SJCRH30 (cell line): ENCODE measurements around the gene RAPGEF3. TPM values are rescaled to one million over a fixed set of nuclear protein-coding genes. Genes with fewer than 3 reads are reported as not detected.

ENCODE experiments used
- DNase-seq, 2 experiments: peaks; one replicate each; pipeline ENCODE4 v3.0.0-alpha.2; 2015 to 2020
- H3K27ac ChIP-seq: fragments of 250-450 bp; sonication (Bioruptor Pico); 2 replicates; pipeline ENCODE4 v1.5.1; 2020; ENCODE audit warnings: mild to moderate bottlenecking, moderate library complexity
- H3K27me3 ChIP-seq: fragments of 250-450 bp; sonication (Bioruptor Pico); 2 replicates; pipeline ENCODE4 v1.5.1; 2020; ENCODE audit warnings: mild to moderate bottlenecking, moderate library complexity
- H3K36me3 ChIP-seq: fragments of 250-450 bp; sonication (Bioruptor Pico); 2 replicates; pipeline ENCODE4 v1.5.1; 2020; ENCODE audit warnings: mild to moderate bottlenecking, moderate library complexity
- H3K4me1 ChIP-seq: fragments of 250-450 bp; sonication (Bioruptor Pico); 2 replicates; pipeline ENCODE4 v1.5.1; 2020; ENCODE audit warnings: mild to moderate bottlenecking, moderate library complexity
- H3K4me3 ChIP-seq: fragments of 250-450 bp; sonication (Bioruptor Pico); 2 replicates; pipeline ENCODE4 v1.5.1; 2020; ENCODE audit warnings: mild to moderate bottlenecking, moderate library complexity
- H3K9me3 ChIP-seq: fragments of 250-450 bp; sonication (Bioruptor Pico); replicated peaks from 2 replicates; pipeline ENCODE4 v1.5.1; 2020; ENCODE audit warnings: mild to moderate bottlenecking, moderate library complexity
- total RNA-seq: library from RNA; depleted of rRNA; stranded (reverse); fragments of >200 nt; shearing (Covaris generic); gene quantifications from 2 replicates; pipeline ENCODE4 v1.2.3, GENCODE V29; 2014

The RAPGEF3 gene
- total RNA-seq, 1 experiment from 2014 or later, result 0.49 TPM

- no peak within 1 kb of the TSS for H3K4me3 ChIP-seq
- DNase-seq, result no peak
- no peaks in the 10 kb centered on the region for H3K9me3 ChIP-seq
- no peak within 1 kb of the TSS for H3K27ac ChIP-seq
- no peaks in the 10 kb centered on the region for H3K36me3 ChIP-seq
- H3K27me3 ChIP-seq, result no peaks in the 10 kb centered on the region
- H3K4me1 ChIP-seq, result peaks cover 23% of the 10 kb centered on the region
Measured at GRCh38 chr12:47725091-47725772, 33.4 kb downstream of the RAPGEF3 start, which contains the start of gene ENDOU. TSS of gene ENDOU (minus strand) at chr12:47725490. CDS start at chr12:47725413, 77 bp downstream.

- peaks cover 7% of the 10 kb centered on the region for H3K4me1 ChIP-seq
Measured at GRCh38 chr12:47722941-47723631, 35.6 kb downstream of the RAPGEF3 start.

GRCh38 chr12:47722136-47722834, 36.4 kb downstream of the RAPGEF3 start:
- Histone ChIP-seq H3K4me1 (peaks cover 11% of the 10 kb centered on the region), H3K36me3 (no peaks in the 10 kb centered on the region), H3K9me3 (no peaks in the 10 kb centered on the region), H3K27me3 (no peaks in the 10 kb centered on the region), H3K4me3 (no peak overlapping the region), H3K27ac (no peak overlapping the region)
- no peak for DNase-seq

More at GRCh38 chr12:47722941-47723631, 35.6 kb downstream of the RAPGEF3 start:
- Histone ChIP-seq H3K9me3 (no peaks in the 10 kb centered on the region), H3K27ac (no peak overlapping the region), H3K27me3 (no peaks in the 10 kb centered on the region), H3K36me3 (no peaks in the 10 kb centered on the region), H3K4me3 (no peak overlapping the region)
- DNase-seq, result no peak

GRCh38 chr12:47721431-47721973, 37.2 kb downstream of the RAPGEF3 start:
- DNase-seq, result no peak
- Histone ChIP-seq H3K27me3 (no peaks in the 10 kb centered on the region), H3K4me1 (peaks cover 14% of the 10 kb centered on the region), H3K9me3 (no peaks in the 10 kb centered on the region), H3K36me3 (no peaks in the 10 kb centered on the region), H3K27ac (no peak overlapping the region), H3K4me3 (no peak overlapping the region)

GRCh38 chr12:47718531-47718930, 40.1 kb downstream of the RAPGEF3 start:
- Histone ChIP-seq H3K36me3 (no peaks in the 10 kb centered on the region), H3K27me3 (no peaks in the 10 kb centered on the region), H3K27ac (no peak overlapping the region), H3K9me3 (no peaks in the 10 kb centered on the region), H3K4me3 (no peak overlapping the region), H3K4me1 (peaks cover 7% of the 10 kb centered on the region; the same call in 1 of the 2 replicates)
- DNase-seq, result no peak

GRCh38 chr12:47717443-47718193, 41.1 kb downstream of the RAPGEF3 start:
- H3K4me3 ChIP-seq, result no peak overlapping the region
- H3K9me3 ChIP-seq, result no peaks in the 10 kb centered on the region
- H3K36me3 ChIP-seq, result no peaks in the 10 kb centered on the region
- H3K4me1 ChIP-seq, result peaks cover 7% of the 10 kb centered on the region; the same call in 1 of the 2 replicates
- no peaks in the 10 kb centered on the region for H3K27me3 ChIP-seq
- peak; percentile 86 to 92 for DNase-seq
- H3K27ac ChIP-seq, result no peak overlapping the region

GRCh38 chr12:47717046-47717442, 41.6 kb downstream of the RAPGEF3 start:
- no peak for DNase-seq
- Histone ChIP-seq H3K4me1 (peaks cover 7% of the 10 kb centered on the region; the same call in 1 of the 2 replicates), H3K27ac (no peak overlapping the region), H3K9me3 (no peaks in the 10 kb centered on the region), H3K36me3 (no peaks in the 10 kb centered on the region), H3K27me3 (no peaks in the 10 kb centered on the region), H3K4me3 (no peak overlapping the region)

- Histone ChIP-seq H3K27me3 (no peaks in the 10 kb centered on the region), H3K4me3 (no peak overlapping the region), H3K9me3 (no peaks in the 10 kb centered on the region), H3K36me3 (no peaks in the 10 kb centered on the region), H3K4me1 (peaks cover 7% of the 10 kb centered on the region; the same call in 1 of the 2 replicates), H3K27ac (no peak overlapping the region)
- no peak for DNase-seq
Measured at GRCh38 chr12:47715877-47716548, 42.7 kb downstream of the RAPGEF3 start.

GRCh38 chr12:47715393-47715876, 43.2 kb downstream of the RAPGEF3 start:
- Histone ChIP-seq H3K9me3 (no peaks in the 10 kb centered on the region), H3K36me3 (no peaks in the 10 kb centered on the region), H3K4me3 (no peak overlapping the region), H3K4me1 (peaks cover 7% of the 10 kb centered on the region; the same call in 1 of the 2 replicates), H3K27me3 (no peaks in the 10 kb centered on the region), H3K27ac (no peak overlapping the region)
- peak; percentile 71 to 95 for DNase-seq

GRCh38 chr12:47714826-47715386, 43.8 kb downstream of the RAPGEF3 start:
- no peak for DNase-seq
- H3K4me1 ChIP-seq, result peaks cover 7% of the 10 kb centered on the region; the same call in 1 of the 2 replicates
- H3K36me3 ChIP-seq, result no peaks in the 10 kb centered on the region
- no peaks in the 10 kb centered on the region for H3K27me3 ChIP-seq
- H3K4me3 ChIP-seq, result no peak overlapping the region
- H3K9me3 ChIP-seq, result no peaks in the 10 kb centered on the region
- no peak overlapping the region for H3K27ac ChIP-seq

GRCh38 chr12:47712171-47712570, 46.5 kb downstream of the RAPGEF3 start:
- Histone ChIP-seq H3K27ac (no peak overlapping the region), H3K27me3 (no peaks in the 10 kb centered on the region), H3K36me3 (no peaks in the 10 kb centered on the region), H3K4me1 (peaks cover 2% of the 10 kb centered on the region; the same call in 1 of the 2 replicates), H3K9me3 (no peaks in the 10 kb centered on the region), H3K4me3 (no peak overlapping the region)
- DNase-seq, result no peak

- no peak overlapping the region for H3K4me3 ChIP-seq
- no peak overlapping the region for H3K27ac ChIP-seq
- no peaks in the 10 kb centered on the region for H3K36me3 ChIP-seq
- no peaks in the 10 kb centered on the region for H3K4me1 ChIP-seq
- H3K27me3 ChIP-seq, result no peaks in the 10 kb centered on the region
- DNase-seq, result no peak
- no peaks in the 10 kb centered on the region for H3K9me3 ChIP-seq
Measured at GRCh38 chr12:47711448-47711847, 47.2 kb downstream of the RAPGEF3 start.

GRCh38 chr12:47710278-47710677, 48.4 kb downstream of the RAPGEF3 start:
- no peaks in the 10 kb centered on the region for H3K9me3 ChIP-seq
- H3K27me3 ChIP-seq, result no peaks in the 10 kb centered on the region
- H3K27ac ChIP-seq, result no peak overlapping the region
- H3K4me3 ChIP-seq, result no peak overlapping the region
- DNase-seq, result no peak
- H3K36me3 ChIP-seq, result no peaks in the 10 kb centered on the region
- H3K4me1 ChIP-seq, result no peaks in the 10 kb centered on the region
